ENCODE measurements around the gene DUSP15.
"Not testable (repeated sequence)": the region's sequence is repeated elsewhere in the genome, so short reads cannot be mapped to it uniquely, and the experiment has no call there.

DUSP15 gene

GRCh38 chr20:31815408-31816188 is 54.7 kb downstream of the DUSP15 start:
- no peak overlapping the region for H3K23ac ChIP-seq (ENCODE audit: low read length)
- no peak overlapping the region for H3K14ac ChIP-seq (ENCODE audit: low read length)
- no peak overlapping the region for H2BK120ac ChIP-seq (ENCODE audit: insufficient read depth, low read length, poor library complexity)
- H4K12ac ChIP-seq (ENCODE audit: low read depth, low read length), result no peak overlapping the region
- no peak overlapping the region for H2AK5ac ChIP-seq (ENCODE audit: low read length)
- no peaks in the 10 kb centered on the region for H3K9me3 ChIP-seq (ENCODE audit: insufficient read depth, low read depth, low read length)
- no peak overlapping the region for H2BK12ac ChIP-seq (ENCODE audit: low read length)
- H3K79me1 ChIP-seq (ENCODE audit: low read length), result no peaks in the 10 kb centered on the region
- no peak overlapping the region for H3K4me2 ChIP-seq (ENCODE audit: low read length)
- no peak for DNase-seq
- H4K8ac ChIP-seq (ENCODE audit: low read depth, low read length), result no peak overlapping the region
- no peak overlapping the region for H2BK5ac ChIP-seq (ENCODE audit: low read depth, low read length, poor library complexity)
- no peak overlapping the region for H3K4me3 ChIP-seq (ENCODE audit: low read depth, low read length)
- no peak overlapping the region for H3K4ac ChIP-seq (ENCODE audit: low read depth, low read length)
- no peaks in the 10 kb centered on the region for H3K79me2 ChIP-seq (ENCODE audit: control insufficient read depth, insufficient read depth, low read length, poor library complexity)
- no CpG with 5 or more reads among the region's 9 CpGs for WGBS (ENCODE audit: extremely low coverage, insufficient coverage, insufficient read length)
- no peaks in the 10 kb centered on the region for H3K27me3 ChIP-seq (ENCODE audit: insufficient read depth, low read length)
- H3K18ac ChIP-seq (ENCODE audit: low read length), result no peak overlapping the region
- H3K27ac ChIP-seq (ENCODE audit: low read depth, low read length), result no peak overlapping the region
- no peak overlapping the region for H4K91ac ChIP-seq (ENCODE audit: low read depth, low read length)
- H3K4me1 ChIP-seq (ENCODE audit: control insufficient read depth in 1 of 2, insufficient read depth in 2 of 2, low read length in 2 of 2), result peaks cover 4 to 8% of the 10 kb centered on the region in 2 experiments
- H3K9ac ChIP-seq (ENCODE audit: low read length), result no peak overlapping the region
- H2AFZ ChIP-seq (ENCODE audit: insufficient read depth, low read length, poor library complexity), result no peak overlapping the region
- H3K36me3 ChIP-seq (ENCODE audit: control insufficient read depth in 1 of 2, insufficient read depth in 2 of 2, low read length in 2 of 2), result no peaks in the 10 kb centered on the region

- H3K9ac ChIP-seq (ENCODE audit: low read length); H3K79me2 ChIP-seq (ENCODE audit: control insufficient read depth, insufficient read depth, low read length, poor library complexity); H4K12ac ChIP-seq (ENCODE audit: low read depth, low read length); H3K23ac ChIP-seq (ENCODE audit: low read length); H3K36me3 ChIP-seq (ENCODE audit: control insufficient read depth in 1 of 2, insufficient read depth in 2 of 2, low read length in 2 of 2); H2BK12ac ChIP-seq (ENCODE audit: low read length); H4K91ac ChIP-seq (ENCODE audit: low read depth, low read length); H2BK5ac ChIP-seq (ENCODE audit: low read depth, low read length, poor library complexity); H3K27ac ChIP-seq (ENCODE audit: low read depth, low read length); H4K8ac ChIP-seq (ENCODE audit: low read depth, low read length); DNase-seq; H3K18ac ChIP-seq (ENCODE audit: low read length); H3K79me1 ChIP-seq (ENCODE audit: low read length); H3K4ac ChIP-seq (ENCODE audit: low read depth, low read length); H2AFZ ChIP-seq (ENCODE audit: insufficient read depth, low read length, poor library complexity); H3K4me3 ChIP-seq (ENCODE audit: low read depth, low read length); H3K4me1 ChIP-seq (ENCODE audit: control insufficient read depth in 1 of 2, insufficient read depth in 2 of 2, low read length in 2 of 2); H2AK5ac ChIP-seq (ENCODE audit: low read length); H2BK120ac ChIP-seq (ENCODE audit: insufficient read depth, low read length, poor library complexity); H3K14ac ChIP-seq (ENCODE audit: low read length); H3K27me3 ChIP-seq (ENCODE audit: insufficient read depth, low read length); H3K9me3 ChIP-seq (ENCODE audit: insufficient read depth, low read depth, low read length); H3K4me2 ChIP-seq (ENCODE audit: low read length): not testable (repeated sequence)
- WGBS (ENCODE audit: extremely low coverage, insufficient coverage, insufficient read length), result no CpG with 5 or more reads among the region's 7 CpGs
Measured at GRCh38 chr20:31814142-31814541, 56.2 kb downstream of the DUSP15 start.

- Histone ChIP-seq H2AFZ (ENCODE audit: insufficient read depth, low read length, poor library complexity) (no peak overlapping the region), H3K79me1 (ENCODE audit: low read length) (no peaks in the 10 kb centered on the region), H3K4me2 (ENCODE audit: low read length) (no peak overlapping the region), H2BK12ac (ENCODE audit: low read length) (no peak overlapping the region), H3K27me3 (ENCODE audit: insufficient read depth, low read length) (no peaks in the 10 kb centered on the region), H3K18ac (ENCODE audit: low read length) (no peak overlapping the region), H3K4me3 (ENCODE audit: low read depth, low read length) (no peak overlapping the region), H3K36me3 (ENCODE audit: control insufficient read depth in 1 of 2, insufficient read depth in 2 of 2, low read length in 2 of 2) (no peaks in the 10 kb centered on the region), H2BK120ac (ENCODE audit: insufficient read depth, low read length, poor library complexity) (no peak overlapping the region), H3K23ac (ENCODE audit: low read length) (no peak overlapping the region), H3K4ac (ENCODE audit: low read depth, low read length) (no peak overlapping the region), H3K9me3 (ENCODE audit: insufficient read depth, low read depth, low read length) (no peaks in the 10 kb centered on the region), H3K14ac (ENCODE audit: low read length) (no peak overlapping the region), H2BK5ac (ENCODE audit: low read depth, low read length, poor library complexity) (no peak overlapping the region), H4K8ac (ENCODE audit: low read depth, low read length) (no peak overlapping the region), H4K91ac (ENCODE audit: low read depth, low read length) (no peak overlapping the region), H3K4me1 (ENCODE audit: control insufficient read depth in 1 of 2, insufficient read depth in 2 of 2, low read length in 2 of 2) (peaks cover 4 to 8% of the 10 kb centered on the region in 2 experiments), H3K9ac (ENCODE audit: low read length) (no peak overlapping the region), H2AK5ac (ENCODE audit: low read length) (no peak overlapping the region), H4K12ac (ENCODE audit: low read depth, low read length) (no peak overlapping the region), H3K27ac (ENCODE audit: low read depth, low read length) (no peak overlapping the region), H3K79me2 (ENCODE audit: control insufficient read depth, insufficient read depth, low read length, poor library complexity) (no peaks in the 10 kb centered on the region)
- DNase-seq, result no peak
Measured at GRCh38 chr20:31813611-31814010, 56.7 kb downstream of the DUSP15 start.

DNA sequence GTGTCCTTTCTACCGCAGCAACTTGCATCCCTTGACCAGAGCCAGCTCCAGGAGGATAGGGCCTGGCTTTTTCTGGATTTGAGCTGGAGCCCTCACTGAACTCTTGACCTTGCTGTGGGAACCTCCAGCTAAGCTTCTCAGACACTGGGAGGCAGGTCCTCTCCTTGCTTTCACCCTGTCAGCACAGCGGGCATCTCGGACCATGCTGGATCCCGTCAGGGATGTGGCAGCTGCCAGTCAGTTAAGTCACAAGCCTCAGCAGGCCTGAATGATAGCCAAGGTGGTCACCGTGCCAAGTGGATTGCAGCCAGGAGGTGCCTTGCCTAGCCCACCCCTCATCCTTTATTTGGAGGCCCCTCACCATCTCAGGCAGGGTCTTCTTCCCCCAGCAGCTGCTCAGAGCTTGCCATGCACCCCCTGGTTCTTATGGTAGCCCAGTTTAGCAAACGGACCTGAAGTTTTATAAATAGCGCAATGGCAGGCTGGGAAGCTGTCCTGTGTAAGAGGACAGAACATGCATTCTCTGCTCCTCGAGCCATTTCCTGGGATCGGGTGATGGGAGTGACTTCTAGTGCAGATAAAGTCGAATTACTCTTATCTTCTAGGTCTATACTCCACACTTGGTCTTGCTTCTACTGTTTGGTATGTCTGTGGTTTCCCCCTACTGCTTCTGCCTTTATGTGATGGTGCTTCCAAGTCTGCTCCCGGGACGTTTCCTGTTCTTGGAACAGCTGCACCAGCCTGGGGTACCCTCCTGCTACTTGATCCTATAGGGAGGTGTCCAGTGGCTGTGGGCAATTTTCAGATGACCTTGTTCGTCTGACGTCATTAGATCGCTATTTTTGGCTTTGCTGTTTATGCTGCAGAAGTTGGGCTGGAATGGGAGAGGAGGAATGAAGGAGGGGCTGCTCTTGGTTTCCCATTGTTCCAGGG is 58.3 kb downstream of the DUSP15 start:
- Histone ChIP-seq H3K23ac (ENCODE audit: low read length) (no peak overlapping the region), H3K4me1 (ENCODE audit: control insufficient read depth in 1 of 2, insufficient read depth in 2 of 2, low read length in 2 of 2) (peaks cover 4 to 8% of the 10 kb centered on the region in 2 experiments), H3K79me1 (ENCODE audit: low read length) (no peaks in the 10 kb centered on the region), H2BK12ac (ENCODE audit: low read length) (no peak overlapping the region), H3K36me3 (ENCODE audit: control insufficient read depth in 1 of 2, insufficient read depth in 2 of 2, low read length in 2 of 2) (no peaks in the 10 kb centered on the region), H3K18ac (ENCODE audit: low read length) (no peak overlapping the region), H3K9me3 (ENCODE audit: insufficient read depth, low read depth, low read length) (no peaks in the 10 kb centered on the region), H3K4me3 (ENCODE audit: low read depth, low read length) (no peak overlapping the region), H3K79me2 (ENCODE audit: control insufficient read depth, insufficient read depth, low read length, poor library complexity) (no peaks in the 10 kb centered on the region), H4K8ac (ENCODE audit: low read depth, low read length) (no peak overlapping the region), H2BK120ac (ENCODE audit: insufficient read depth, low read length, poor library complexity) (no peak overlapping the region), H3K4me2 (ENCODE audit: low read length) (no peak overlapping the region), H3K14ac (ENCODE audit: low read length) (no peak overlapping the region), H4K91ac (ENCODE audit: low read depth, low read length) (no peak overlapping the region), H3K27ac (ENCODE audit: low read depth, low read length) (no peak overlapping the region), H3K4ac (ENCODE audit: low read depth, low read length) (no peak overlapping the region), H2AFZ (ENCODE audit: insufficient read depth, low read length, poor library complexity) (no peak overlapping the region), H3K27me3 (ENCODE audit: insufficient read depth, low read length) (no peaks in the 10 kb centered on the region), H3K9ac (ENCODE audit: low read length) (no peak overlapping the region), H2AK5ac (ENCODE audit: low read length) (no peak overlapping the region), H4K12ac (ENCODE audit: low read depth, low read length) (no peak overlapping the region), H2BK5ac (ENCODE audit: low read depth, low read length, poor library complexity) (no peak overlapping the region)
- no CpG with 5 or more reads among the region's 15 CpGs for WGBS (ENCODE audit: extremely low coverage, insufficient coverage, insufficient read length)
- peak in 1 of 2 donors; percentile 20 for DNase-seq

Data from trophoblast cell (in vitro differentiated cells and primary cell).